ENCODE measurements around the gene PARP9.

The PARP9 gene

DNA sequence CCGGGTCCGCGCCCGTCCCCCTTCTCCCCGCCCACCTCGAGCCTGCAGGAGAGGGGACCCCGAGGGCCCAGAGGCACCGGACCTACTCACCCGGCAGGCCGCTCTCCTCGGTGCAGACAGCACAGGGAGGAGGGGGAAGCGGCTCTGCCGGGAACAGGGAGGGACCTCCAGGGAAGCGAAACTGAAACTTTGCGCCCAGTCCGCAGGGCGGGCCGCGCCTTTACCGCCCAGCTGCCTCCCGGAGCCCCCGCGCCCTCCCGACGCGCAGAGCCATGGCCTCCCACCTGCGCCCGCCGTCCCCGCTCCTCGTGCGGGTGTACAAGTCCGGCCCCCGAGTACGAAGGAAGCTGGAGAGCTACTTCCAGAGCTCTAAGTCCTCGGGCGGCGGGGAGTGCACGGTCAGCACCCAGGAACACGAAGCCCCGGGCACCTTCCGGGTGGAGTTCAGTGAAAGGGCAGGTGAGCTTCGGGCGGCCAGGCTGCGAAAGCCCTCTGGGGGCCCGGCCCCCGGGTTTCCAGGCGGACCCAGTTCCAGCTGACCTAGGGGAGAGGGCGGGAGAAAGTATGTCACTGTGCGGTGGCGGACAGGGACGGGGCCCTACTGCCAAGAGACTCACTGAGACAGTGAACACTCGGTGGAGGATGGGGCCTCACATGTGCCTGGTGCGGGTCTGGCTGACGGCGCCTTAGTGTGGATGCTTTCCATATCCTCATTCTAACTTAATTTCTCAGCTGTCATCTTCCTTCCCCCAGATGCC lies at the start of gene PARP9, which contains the start of gene DTX3L:
PARP9 (minus strand) TSS at position 146 of the 758 bp plus-strand sequence. CDS start 4,680 bp downstream, outside the sequence.
DTX3L (plus strand) TSS at position 184 of the 758 bp plus-strand sequence; CDS start at position 273, 89 bp downstream.
- DNase-seq (ENCODE audit: low spot score): peak; percentile 82

GRCh38 chr3:122612696-122613095 lies 48.6 kb upstream of the PARP9 start:
- DNase-seq (ENCODE audit: low spot score): no peak

GRCh38 chr3:122609798-122610559 lies 45.9 kb upstream of the PARP9 start:
- peak; percentile 53 for DNase-seq (ENCODE audit: low spot score)

GRCh38 chr3:122608916-122609315 lies 44.8 kb upstream of the PARP9 start:
- no peak for DNase-seq (ENCODE audit: low spot score)

DNA sequence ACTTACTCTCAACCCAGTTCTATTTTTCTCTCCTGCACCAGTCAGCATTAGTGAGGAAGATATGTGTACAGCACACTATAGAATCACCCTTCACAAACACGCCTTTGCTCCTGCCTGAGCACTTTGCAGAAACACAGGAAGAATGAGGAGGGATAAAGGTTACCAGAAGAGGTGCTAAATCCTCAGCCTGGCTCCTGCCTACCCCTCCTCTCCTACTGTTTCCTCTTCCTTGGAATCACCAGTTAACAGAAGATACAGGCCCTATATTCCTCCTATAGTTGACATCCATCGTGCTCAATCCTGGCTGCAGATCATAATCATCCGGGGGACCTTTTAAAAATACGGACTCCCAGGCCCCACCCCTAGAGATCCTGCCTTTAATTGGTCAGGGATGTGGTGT lies 42.2 kb upstream of the PARP9 start:
- no peak for DNase-seq (ENCODE audit: low spot score)

DNA sequence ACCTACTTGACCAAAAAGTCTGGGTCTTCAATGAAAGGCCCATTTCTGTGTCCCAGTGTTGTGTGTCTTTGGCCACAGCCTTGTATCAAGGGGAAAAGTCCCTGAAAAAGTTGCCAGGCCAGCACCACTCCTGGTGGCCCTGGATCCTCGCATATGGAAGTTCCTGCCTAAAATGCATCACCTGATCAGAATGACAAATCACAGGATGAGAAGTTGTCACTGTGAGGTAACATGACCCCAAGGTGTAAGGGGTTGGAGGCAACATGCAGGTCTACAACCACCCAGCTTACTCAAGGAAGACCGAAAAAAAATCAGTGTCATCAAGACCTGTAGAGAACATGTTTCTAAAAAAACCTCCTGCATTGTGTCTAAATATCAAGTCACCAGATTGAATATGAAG lies 39.0 kb upstream of the PARP9 start:
- no peak for DNase-seq (ENCODE audit: low spot score)

GRCh38 chr3:122602011-122602710 lies 38.1 kb upstream of the PARP9 start:
- no peak for DNase-seq (ENCODE audit: low spot score)

GRCh38 chr3:122598556-122598955 lies 34.5 kb upstream of the PARP9 start:
- DNase-seq (ENCODE audit: low spot score): no peak

GRCh38 chr3:122598151-122598550 lies 34.1 kb upstream of the PARP9 start:
- no peak for DNase-seq (ENCODE audit: low spot score)

GRCh38 chr3:122594025-122594424 lies 29.9 kb upstream of the PARP9 start:
- no peak for DNase-seq (ENCODE audit: low spot score)

DNA sequence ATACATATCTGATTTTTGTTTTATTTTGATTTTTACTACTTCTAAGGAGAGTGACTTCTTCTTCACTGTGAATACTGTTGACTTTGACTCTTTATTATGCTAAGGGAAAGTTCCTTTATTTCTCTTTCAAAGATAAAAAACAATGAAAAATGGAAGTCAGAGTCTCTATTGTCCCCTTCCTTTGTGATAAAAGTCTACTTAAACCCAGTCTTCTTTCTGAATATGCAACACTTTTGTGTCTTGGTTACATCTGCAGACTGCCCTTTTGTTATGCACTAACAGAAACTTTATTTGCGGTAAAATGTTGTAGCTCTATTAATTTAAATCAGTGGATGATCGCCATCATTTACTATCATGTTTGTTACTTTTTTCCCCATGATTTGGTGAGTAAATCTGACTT lies 26.5 kb upstream of the PARP9 start:
- DNase-seq (ENCODE audit: low spot score): no peak

DNA sequence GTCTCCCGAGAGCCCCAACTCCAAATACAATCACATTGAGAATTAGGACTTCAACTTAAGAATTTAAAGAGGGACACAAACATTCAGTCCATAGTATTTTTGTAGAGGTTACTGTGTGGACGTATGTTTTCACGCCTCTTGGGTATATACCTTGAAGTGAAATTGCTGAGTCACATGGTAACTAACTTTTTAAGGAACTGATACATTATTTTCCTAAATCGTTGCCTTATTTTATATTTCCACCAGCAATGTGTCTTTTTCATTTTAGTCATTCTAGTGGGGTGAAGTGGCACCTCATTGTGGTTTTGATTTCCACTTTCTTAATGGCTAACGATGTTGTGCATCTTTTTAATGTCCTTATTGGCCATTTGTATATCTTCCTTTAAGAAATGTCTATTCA lies 25.2 kb upstream of the PARP9 start:
- DNase-seq (ENCODE audit: low spot score): no peak

- DNase-seq (ENCODE audit: low spot score): no peak
Observed at GRCh38 chr3:122587572-122587971, 23.5 kb upstream of the PARP9 start.

- DNase-seq (ENCODE audit: low spot score): no peak
Observed at GRCh38 chr3:122586773-122587485, 22.8 kb upstream of the PARP9 start.

DNA sequence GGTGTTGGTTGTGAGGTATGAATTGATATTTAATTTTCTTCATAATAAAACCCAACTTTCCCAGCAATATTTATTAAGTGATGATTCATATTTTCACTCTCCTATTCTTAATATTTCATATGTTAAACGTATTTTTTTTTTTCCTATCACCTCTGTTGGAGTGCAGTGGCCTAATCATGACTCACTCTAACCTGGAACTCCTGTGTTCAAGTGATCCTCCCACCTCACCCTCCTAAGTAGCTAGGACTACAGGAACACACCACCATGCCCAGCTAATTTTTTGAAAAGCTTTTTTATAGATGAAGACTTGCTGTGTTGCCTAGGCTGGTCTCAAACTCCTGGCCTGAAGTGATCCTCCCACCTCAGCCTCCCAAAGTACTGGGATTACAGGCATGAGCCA lies 22.0 kb upstream of the PARP9 start:
- DNase-seq (ENCODE audit: low spot score): no peak

DNA sequence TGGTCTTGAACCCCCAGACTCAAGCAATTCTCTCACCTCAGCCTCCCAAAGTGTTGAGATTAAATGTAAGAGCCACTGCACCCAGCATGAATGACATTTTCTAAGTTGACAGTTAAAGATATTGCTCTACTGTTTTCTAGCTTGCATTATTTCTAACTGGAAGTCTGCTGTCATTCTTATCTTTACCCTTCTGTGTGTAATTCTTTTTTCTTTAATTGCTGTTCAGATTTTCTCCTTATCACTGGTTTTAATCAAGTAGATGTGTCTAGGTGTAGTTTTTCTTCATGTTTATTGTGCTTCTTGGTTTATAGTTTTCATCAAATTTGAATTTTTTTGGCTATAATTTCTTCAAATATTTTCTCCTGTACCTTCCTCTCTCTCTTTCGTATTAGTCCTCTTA lies 18.3 kb upstream of the PARP9 start:
- DNase-seq (ENCODE audit: low spot score): no peak

GRCh38 chr3:122581622-122582021 lies 17.5 kb upstream of the PARP9 start:
- no peak for DNase-seq (ENCODE audit: low spot score)

DNA sequence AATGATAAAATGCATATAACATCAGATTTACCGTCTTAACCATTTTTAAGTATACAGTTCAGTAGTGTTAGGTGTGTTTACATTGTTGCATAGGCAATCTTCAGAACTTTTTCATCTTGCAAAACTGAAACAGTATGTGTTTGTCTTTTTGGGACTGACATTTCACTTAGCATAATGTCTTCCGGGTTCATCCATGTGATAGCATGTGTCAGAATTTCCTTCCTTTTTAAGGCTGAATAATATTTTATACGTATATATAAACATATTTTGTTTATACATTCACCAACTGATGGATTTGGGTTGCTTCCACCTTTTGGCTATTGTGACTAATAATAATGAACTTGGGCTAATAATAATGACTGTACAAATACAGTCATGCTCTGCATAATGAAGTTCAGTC lies 16.4 kb upstream of the PARP9 start:
- no peak for DNase-seq (ENCODE audit: low spot score)

GRCh38 chr3:122578069-122578740 lies 14.1 kb upstream of the PARP9 start:
- DNase-seq (ENCODE audit: low spot score): no peak

DNA sequence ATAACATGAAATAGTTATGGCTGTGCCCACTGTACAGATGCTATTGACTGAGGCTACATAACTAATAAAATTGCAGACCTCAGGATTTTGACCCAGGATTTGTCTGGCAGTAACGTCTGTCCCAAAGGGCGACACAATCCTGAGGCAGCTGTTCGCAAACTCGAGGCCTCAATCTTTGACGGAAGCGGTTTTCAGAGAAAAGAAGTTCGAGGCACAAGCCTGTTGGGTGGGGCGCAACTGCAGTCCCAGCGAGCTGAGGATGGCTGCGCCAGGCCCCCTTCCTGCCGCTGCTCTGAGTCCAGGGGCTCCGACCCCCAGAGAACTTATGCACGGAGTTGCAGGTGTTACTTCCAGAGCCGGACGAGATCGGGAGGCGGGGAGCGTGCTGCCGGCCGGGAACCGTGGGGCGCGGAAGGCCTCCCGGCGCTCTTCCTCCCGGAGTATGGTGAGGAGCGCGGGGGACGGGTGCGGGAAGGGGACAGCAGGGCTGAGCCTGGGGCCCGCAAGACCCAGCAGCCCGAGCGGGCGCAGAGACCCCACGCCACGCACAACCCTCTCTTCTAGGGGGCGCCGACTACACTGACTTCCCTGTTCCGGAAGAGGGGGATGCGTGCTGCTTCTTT lies 13.4 kb upstream of the PARP9 start, which contains the start of gene PARP15:
PARP15 (plus strand) TSS at position 242 of the 623 bp plus-strand sequence; CDS start at position 260, 18 bp downstream.
- no peak for DNase-seq (ENCODE audit: low spot score)

All from LoVo (cell line).